22Rv1 (cell line): ENCODE measurements around the gene IRF2BPL.

Experiments used
- CTCF ChIP-seq: fragments of 450-650 bp; IDR thresholded peaks from 2 replicates; pipeline ENCODE4 v1.5.1; 2017; ENCODE audit warnings: mild to moderate bottlenecking
- ZFX ChIP-seq: fragments of 450-650 bp; IDR thresholded peaks from 2 replicates; pipeline ENCODE4 v1.6.1; 2017; ENCODE audit warnings: antibody characterized with exemption, borderline replicate concordance

- TF ChIP-seq CTCF: no peak
- no peak for TF ChIP-seq ZFX
Measured at GRCh38 chr14:77074969-77075368, 46.5 kb upstream of the IRF2BPL start.
